Stimulated activated CD8-positive, alpha-beta memory T cell treated with anti-CD3 and anti-CD28 coated beads, Interleukin-7, amount 100 ng/mL, for 48 hours (primary cell): ENCODE data around the gene PCDHA1.
"Not testable (repeated sequence)": the region's sequence is repeated elsewhere in the genome, so short reads cannot be mapped to it uniquely, and the experiment has no call there.

Experiments
- DNase-seq, 2 donors: peaks; one replicate each; pipeline ENCODE4 v3.0.0-alpha.2; 2020; ENCODE audit warnings: low read depth in 1 of 2; ENCODE audit errors: extremely low read depth in 1 of 2

The PCDHA1 gene

DNA sequence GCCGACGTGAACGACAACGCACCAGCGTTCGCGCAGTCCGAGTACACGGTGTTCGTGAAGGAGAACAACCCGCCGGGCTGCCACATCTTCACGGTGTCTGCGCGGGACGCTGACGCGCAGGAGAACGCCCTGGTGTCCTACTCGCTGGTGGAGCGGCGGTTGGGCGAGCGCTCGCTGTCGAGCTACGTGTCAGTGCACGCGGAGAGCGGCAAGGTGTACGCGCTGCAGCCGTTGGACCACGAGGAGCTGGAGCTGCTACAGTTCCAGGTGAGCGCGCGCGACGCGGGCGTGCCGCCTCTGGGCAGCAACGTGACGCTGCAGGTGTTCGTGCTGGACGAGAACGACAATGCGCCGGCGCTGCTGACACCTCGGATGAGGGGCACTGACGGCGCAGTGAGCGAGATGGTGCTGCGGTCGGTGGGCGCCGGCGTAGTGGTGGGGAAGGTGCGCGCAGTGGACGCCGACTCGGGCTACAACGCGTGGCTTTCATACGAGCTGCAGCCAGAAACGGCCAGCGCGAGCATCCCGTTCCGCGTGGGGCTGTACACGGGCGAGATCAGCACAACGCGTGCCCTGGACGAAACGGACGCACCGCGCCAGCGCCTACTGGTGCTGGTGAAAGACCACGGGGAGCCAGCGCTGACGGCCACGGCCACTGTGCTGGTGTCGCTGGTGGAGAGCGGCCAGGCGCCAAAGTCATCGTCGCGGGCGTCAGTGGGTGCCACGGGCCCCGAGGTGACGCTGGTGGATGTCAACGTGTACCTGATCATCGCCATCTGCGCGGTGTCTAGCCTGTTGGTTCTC is 64.1 kb downstream of the PCDHA1 start:
- DNase-seq: not testable (repeated sequence)

DNA sequence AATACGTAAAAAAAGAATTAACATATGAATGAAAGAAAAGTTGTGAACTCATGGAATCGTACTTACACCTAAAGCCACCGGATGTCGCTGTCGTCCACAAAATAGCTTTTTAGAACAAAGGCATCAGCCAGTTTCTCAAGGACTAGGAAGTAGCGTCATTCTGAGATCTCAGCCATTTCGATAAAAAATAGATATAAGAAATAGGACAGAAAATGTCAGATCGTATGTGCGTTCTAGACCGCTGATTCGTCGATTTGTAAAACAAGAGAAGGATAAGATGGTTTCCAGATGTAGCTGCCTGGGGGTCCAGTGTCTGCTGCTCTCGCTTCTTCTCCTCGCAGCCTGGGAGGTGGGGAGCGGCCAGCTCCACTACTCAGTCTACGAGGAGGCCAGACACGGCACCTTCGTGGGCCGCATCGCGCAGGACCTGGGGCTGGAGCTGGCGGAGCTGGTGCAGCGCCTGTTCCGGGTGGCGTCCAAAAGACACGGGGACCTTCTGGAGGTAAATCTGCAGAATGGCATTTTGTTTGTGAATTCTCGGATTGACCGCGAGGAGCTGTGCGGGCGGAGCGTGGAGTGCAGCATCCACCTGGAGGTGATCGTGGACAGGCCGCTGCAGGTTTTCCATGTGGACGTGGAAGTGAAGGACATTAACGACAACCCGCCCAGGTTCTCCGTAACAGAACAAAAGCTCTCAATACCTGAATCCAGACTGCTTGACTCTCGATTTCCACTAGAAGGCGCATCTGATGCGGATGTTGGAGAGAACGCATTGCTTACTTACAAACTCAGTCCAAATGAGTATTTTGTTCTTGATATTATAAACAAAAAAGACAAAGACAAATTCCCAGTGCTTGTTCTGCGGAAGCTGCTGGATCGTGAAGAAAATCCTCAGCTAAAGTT is 70.1 kb downstream of the PCDHA1 start, which contains the start of gene PCDHA10:
TSS of gene PCDHA10 (plus strand) at position 126 of the 903 bp plus-strand sequence. CDS start at position 278, 152 bp downstream.
- no peak for DNase-seq

DNA sequence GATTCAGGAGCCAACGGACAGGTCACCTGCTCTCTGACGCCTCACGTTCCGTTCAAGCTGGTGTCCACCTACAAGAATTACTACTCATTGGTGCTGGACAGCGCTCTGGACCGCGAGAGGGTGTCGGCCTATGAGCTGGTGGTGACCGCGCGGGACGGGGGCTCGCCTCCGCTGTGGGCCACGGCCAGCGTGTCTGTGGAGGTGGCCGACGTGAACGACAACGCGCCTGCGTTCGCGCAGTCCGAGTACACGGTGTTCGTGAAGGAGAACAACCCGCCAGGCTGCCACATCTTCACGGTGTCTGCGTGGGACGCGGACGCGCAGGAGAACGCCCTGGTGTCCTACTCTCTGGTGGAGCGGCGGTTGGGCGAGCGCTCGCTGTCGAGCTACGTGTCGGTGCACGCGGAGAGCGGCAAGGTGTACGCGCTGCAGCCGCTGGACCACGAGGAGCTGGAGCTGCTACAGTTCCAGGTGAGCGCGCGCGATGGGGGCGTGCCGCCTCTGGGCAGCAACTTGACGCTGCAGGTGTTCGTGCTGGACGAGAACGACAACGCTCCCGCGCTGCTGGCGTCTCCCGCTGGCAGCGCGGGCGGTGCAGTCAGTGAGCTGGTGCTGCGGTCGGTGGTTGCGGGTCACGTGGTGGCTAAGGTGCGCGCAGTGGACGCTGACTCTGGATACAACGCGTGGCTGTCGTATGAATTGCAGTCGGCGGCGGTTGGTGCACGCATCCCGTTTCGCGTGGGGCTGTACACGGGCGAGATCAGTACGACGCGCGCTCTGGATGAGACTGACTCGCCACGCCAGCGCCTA is 71.4 kb downstream of the PCDHA1 start:
- no peak for DNase-seq

DNA sequence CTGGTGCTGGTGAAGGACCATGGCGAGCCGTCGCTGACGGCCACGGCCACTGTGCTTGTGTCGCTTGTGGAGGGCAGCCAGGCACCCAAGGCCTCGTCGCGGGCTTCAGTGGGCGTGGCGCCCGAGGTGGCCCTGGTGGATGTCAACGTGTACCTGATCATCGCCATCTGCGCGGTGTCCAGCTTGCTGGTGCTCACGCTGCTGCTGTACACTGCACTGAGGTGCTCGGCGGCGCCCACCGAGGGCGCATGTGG is 72.0 kb downstream of the PCDHA1 start:
- DNase-seq: no peak

DNA sequence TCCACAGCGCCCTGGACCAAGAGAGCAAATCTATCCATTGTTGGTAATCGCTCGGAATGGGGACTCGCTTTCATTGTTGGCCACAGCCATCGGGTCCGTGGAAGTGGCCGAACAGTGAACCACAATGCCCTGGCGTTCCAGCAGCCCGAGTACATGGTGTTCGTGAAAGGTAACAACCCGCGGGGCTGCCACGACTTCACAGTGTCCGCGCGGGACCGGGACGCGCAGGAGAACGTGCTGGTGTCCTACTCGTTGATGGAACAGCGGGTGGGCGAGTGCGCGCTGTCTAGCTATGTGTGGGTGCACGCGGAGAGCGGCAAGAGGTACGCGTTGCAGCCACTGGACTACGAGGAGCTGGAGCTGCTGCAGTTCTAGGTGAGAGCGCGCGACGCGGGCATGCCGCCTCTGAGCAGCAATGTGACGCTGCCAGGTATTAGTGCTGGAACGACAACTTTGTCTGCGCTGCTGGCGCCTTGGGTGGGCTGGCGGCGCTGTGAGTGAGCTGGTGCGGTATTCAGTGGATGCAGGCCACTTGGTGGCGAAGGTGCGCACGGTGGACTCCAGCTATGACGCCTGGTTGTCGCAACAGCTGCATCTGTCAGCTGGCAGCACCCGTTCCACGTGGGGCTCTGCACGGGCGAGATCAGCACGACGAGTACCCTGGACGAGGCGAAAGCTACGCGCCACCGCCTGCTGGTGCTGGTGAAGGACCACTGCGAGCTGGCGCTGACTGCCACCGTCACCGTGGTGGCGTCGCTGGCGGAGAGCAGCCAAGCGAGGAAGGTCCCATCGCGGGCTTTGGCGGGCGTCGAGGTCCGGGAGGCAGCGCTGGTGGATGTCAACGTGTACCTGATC is 76.7 kb downstream of the PCDHA1 start:
- DNase-seq: no peak

DNA sequence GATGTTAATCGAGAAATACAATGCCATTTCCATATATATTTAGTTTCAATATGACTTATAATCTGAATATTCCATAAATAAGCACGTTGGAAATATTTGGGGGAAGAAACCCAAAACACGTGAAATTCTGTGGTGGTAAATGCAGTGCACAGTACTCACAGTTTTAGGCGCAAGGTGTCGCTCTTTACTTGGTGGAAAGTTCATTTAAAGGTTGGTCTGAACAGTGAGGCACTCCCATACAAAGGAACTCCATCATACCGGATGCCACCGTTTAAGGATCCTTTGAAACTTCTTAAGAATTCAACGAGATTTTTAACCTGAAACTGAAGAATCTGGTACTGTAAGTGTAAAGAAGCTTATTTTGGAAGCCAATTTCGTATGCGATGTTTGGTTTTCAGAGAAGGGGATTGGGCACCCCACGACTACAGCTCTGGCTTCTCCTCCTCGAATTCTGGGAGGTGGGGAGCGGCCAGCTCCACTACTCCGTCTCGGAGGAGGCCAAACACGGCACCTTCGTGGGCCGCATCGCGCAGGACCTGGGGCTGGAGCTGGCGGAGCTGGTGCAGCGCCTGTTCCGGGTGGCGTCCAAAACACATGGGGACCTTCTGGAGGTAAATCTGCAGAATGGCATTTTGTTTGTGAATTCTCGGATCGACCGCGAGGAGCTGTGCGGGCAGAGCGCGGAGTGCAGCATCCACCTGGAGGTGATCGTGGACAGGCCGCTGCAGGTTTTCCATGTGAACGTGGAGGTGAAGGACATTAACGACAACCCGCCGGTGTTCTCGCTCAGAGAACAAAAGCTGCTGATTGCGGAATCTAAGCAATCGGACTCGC is 83.0 kb downstream of the PCDHA1 start, which contains the start of gene PCDHA11:
TSS of gene PCDHA11 (plus strand) at position 237 of the 834 bp plus-strand sequence. CDS start at position 384, 147 bp downstream.
- no peak for DNase-seq

DNA sequence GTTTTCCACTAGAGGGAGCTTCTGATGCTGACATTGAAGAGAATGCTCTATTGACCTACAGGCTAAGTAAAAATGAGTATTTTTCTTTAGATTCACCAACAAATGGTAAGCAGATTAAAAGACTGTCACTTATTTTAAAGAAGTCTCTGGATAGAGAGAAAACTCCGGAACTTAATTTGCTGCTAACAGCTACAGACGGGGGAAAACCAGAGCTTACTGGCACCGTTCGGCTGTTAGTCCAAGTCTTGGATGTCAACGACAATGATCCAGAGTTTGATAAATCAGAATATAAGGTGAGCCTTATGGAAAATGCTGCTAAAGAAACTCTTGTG is 83.6 kb downstream of the PCDHA1 start:
- no peak for DNase-seq

DNA sequence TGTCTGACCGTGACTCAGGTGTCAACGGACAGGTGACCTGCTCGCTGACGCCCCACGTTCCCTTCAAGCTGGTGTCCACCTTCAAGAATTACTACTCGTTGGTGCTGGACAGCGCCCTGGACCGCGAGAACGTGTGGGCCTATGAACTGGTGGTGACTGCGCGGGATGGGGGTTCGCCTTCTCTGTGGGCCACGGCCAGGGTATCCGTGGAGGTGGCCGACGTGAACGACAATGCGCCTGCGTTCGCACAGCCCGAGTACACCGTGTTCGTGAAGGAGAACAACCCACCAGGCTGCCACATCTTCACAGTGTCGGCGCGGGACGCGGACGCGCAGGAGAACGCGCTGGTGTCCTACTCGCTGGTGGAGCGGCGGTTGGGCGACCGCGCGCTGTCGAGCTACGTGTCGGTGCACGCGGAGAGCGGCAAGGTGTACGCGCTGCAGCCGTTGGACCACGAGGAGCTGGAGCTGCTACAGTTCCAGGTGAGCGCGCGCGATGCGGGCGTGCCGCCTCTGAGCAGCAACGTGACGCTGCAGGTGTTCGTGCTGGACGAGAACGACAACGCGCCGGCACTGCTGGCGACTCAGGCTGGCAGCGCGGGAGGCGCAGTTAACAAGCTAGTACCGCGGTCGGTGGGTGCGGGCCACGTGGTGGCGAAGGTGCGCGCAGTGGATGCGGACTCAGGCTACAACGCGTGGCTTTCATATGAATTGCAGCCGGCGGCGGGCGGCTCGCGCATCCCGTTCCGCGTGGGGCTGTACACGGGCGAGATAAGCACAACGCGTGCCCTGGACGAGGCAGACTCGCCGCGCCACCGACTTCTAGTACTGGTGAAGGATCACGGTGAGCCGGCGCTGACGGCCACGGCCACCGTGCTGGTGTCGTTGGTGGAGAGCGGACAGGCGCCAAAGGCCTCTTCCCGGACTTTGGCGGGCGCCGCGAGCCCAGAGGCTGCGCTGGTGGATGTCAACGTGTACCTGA is 84.6 kb downstream of the PCDHA1 start:
- no peak for DNase-seq

DNA sequence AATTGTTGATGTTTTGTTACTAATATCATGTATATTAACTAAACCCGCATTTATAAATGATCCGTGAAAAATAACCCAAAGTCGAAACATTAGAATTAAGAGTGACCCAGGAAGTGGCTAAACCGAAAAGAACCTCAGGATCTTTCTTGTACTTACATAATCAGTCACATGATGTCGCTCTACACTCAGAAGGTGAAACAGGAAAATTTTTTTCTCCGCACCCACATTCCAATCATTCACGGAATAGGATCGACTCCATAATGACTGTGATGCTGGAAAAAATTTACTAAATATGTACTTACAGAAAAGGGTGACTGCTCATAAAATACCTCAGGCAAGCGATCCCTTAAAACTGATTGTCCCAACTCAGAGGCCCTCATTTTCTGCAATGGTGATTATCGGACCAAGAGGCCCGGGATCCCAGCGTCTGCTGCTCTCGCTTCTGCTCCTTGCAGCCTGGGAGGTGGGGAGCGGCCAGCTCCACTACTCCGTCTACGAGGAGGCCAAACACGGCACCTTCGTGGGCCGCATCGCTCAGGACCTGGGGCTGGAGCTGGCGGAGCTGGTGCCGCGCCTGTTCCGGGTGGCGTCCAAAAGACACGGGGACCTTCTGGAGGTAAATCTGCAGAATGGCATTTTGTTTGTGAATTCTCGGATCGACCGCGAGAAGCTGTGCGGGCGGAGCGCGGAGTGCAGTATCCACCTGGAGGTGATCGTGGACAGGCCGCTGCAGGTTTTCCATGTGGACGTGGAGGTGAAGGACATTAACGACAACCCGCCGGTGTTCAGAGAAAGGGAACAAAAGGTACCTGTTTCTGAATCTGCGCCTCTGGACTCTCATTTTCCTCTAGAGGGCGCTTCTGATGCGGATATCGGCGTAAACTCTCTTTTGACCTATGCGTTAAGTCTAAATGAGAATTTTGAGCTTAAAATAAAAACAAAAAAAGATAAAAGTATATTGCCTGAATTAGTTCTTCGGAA is 89.4 kb downstream of the PCDHA1 start, which contains the start of gene PCDHA12:
TSS of gene PCDHA12 (plus strand) at position 224 of the 981 bp plus-strand sequence. CDS start at position 389, 165 bp downstream.
- DNase-seq: no peak

DNA sequence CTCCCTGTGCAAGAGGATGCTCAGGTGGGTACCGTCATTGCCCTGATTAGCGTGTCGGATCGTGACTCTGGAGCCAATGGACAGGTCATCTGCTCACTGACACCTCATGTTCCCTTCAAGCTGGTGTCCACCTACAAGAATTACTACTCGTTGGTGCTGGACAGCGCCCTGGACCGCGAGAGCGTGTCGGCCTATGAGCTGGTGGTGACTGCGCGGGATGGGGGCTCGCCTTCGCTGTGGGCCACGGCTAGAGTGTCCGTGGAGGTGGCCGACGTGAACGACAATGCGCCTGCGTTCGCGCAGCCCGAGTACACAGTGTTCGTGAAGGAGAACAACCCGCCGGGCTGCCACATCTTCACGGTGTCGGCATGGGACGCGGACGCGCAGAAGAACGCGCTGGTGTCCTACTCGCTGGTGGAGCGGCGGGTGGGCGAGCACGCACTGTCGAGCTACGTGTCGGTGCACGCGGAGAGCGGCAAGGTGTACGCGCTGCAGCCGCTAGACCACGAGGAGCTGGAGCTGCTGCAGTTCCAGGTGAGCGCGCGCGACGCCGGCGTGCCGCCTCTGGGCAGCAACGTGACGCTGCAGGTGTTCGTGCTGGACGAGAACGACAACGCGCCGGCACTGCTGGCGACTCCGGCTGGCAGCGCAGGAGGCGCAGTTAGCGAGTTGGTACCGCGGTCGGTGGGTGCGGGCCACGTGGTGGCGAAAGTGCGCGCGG is 90.8 kb downstream of the PCDHA1 start:
- not testable (repeated sequence) for DNase-seq

DNA sequence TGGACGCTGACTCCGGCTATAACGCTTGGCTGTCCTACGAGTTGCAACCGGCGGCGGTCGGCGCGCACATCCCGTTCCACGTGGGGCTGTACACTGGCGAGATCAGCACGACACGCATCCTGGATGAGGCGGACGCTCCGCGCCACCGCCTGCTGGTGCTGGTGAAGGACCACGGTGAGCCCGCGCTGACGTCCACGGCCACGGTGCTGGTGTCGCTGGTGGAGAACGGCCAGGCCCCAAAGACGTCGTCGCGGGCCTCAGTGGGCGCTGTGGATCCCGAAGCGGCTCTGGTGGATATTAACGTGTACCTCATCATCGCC is 91.3 kb downstream of the PCDHA1 start:
- no peak for DNase-seq

DNA sequence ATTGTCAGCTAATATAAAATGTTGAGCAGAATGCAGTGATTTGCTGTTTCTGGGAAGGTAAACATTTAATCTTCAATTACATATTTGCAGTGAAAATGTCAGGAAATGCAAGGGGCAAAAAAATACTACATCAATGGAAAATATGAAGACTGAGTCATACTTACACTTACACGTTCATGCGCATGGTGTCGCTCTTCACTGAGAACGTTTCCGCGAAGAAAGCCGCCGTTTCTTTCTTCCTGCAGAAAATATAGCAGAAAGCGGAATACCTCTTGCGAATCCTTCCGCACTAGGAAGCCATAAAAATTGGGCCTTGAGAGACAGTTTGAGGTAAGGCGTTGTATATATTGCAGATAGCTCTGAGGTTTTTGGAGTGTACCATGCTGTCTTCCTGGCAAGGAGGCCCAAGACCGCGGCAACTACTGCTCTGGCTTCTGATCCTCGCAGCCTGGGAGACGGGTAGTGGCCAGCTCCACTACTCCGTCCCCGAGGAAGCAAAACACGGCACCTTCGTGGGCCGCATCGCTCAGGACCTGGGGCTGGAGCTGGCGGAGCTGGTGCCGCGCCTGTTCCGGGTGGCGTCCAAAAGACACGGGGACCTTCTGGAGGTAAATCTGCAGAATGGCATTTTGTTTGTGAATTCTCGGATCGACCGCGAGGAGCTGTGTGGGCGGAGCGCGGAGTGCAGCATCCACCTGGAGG is 96.1 kb downstream of the PCDHA1 start, which contains the start of gene PCDHA13:
TSS of gene PCDHA13 (plus strand) at position 236 of the 702 bp plus-strand sequence. CDS start at position 381, 145 bp downstream.
- DNase-seq: no peak

DNA sequence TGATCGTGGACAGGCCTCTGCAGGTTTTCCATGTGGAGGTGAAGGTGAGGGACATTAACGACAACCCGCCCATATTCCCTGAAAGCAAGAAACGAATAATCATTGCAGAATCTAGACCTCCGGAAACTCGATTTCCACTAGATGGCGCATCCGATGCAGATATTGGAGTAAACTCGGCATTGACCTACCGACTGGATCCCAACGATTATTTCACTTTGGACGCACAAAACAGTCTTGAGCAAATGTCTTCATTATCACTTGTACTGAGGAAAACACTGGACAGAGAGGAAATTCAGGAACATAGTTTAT is 96.6 kb downstream of the PCDHA1 start:
- no peak for DNase-seq

DNA sequence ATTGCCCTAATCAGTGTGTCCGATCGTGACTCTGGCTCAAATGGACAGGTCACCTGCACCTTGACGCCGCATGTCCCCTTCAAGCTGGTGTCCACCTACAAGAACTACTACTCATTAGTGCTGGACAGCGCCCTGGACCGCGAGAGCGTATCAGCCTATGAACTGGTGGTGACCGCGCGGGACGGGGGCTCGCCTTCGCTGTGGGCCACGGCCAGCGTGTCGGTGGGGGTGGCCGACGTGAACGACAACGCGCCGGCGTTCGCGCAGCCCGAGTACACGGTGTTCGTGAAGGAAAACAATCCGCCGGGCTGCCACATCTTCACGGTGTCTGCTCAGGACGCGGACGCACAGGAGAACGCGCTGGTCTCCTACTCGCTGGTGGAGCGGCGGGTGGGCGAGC is 97.4 kb downstream of the PCDHA1 start:
- no peak for DNase-seq

DNA sequence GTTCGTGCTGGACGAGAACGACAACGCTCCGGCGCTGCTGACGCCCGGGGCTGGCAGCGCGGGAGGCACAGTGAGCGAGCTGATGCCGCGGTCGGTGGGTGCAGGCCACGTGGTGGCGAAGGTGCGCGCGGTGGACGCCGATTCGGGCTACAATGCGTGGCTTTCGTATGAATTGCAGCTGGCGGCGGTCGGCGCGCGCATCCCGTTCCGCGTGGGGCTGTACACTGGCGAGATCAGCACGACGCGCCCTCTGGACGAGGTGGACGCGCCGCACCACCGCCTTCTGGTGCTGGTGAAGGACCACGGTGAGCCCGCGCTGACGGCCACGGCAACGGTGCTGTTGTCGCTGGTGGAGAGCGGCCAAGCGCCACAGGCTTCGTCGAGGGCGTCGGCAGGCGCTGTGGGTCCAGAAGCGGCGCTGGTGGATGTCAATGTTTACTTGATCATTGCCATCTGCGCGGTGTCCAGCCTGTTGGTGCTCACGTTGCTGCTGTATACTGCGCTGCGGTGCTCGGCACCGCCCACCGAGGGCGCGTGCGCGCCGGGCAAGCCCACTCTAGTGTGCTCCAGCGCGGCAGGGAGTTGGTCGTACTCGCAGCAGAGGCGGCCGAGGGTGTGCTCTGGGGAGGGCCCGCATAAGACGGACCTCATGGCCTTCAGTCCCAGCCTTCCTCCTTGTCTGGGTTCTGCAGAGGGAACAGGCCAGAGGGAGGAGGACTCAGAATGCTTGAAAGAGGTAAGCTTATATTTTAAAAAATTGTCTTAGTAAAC is 98.2 kb downstream of the PCDHA1 start:
- no peak for DNase-seq
